Activated B cell treated with CpG ODN at 0.5 μM for 24 hours (primary cell): ENCODE measurements around the gene FOXO3. TPM values are rescaled to one million over a fixed set of nuclear protein-coding genes. Genes with fewer than 3 reads are reported as not detected.

Source experiments
- ATAC-seq: fragments of 200-7000 bp; cut with Tn5 transposase; one replicate; pipeline ENCODE4 v1.10.0; 2021; ENCODE audit warnings: low read depth, mild to moderate bottlenecking, moderate library complexity
- CTCF ChIA-PET: fragments of 350-600 bp; sonication (Branson Sonifier 250); formaldehyde crosslinking; loops from one replicate; lab custom pipeline; 2021; ENCODE audit warnings: antibody characterized with exemption; lab: Charles Lee
- POLR2A ChIA-PET: fragments of 350-600 bp; sonication (Branson Sonifier 250); formaldehyde crosslinking; loops from one replicate; lab custom pipeline; 2021; ENCODE audit warnings: antibody characterized with exemption; lab: Charles Lee
- DNase-seq: peaks from one replicate; pipeline ENCODE4 v3.0.0; 2022
- H3K27ac Mint-ChIP-seq: one replicate; pipeline ENCODE4 v1.8.0; 2020; ENCODE audit warnings: mixed read lengths
- H3K27me3 Mint-ChIP-seq: one replicate; pipeline ENCODE4 v1.8.0; 2021; ENCODE audit warnings: mixed read lengths
- H3K36me3 Mint-ChIP-seq: one replicate; pipeline ENCODE4 v1.8.0; 2021; ENCODE audit warnings: low read depth, mixed read lengths
- H3K4me1 Mint-ChIP-seq: one replicate; pipeline ENCODE4 v1.8.0; 2021; ENCODE audit warnings: mixed read lengths
- H3K4me3 Mint-ChIP-seq: one replicate; pipeline ENCODE4 v1.8.0; 2020; ENCODE audit warnings: mild to moderate bottlenecking, mixed read lengths
- H3K9me3 Mint-ChIP-seq: one replicate; pipeline ENCODE4 v1.8.0; 2020; ENCODE audit warnings: mixed read lengths
- intact Hi-C: fragments of 100-400 bp; cut with micrococcal nuclease; formaldehyde crosslinking; loops from one replicate; pipeline ENCODE4 v1.15.1; 2024
- total RNA-seq: library from RNA; stranded (reverse); gene quantifications from 2 replicates; pipeline ENCODE4 v1.2.3, GENCODE V29; 2022
- TF ChIP-seq, protein P1 (sequence below): fragments of 200-600 bp; IDR thresholded peaks from one replicate; pipeline ENCODE4 v1.8.0; 2022; ENCODE audit warnings: antibody characterized with exemption, mild to moderate bottlenecking

Gene FOXO3
- total RNA-seq, 1 donor from 2014 or later: 9.4 TPM

DNA sequence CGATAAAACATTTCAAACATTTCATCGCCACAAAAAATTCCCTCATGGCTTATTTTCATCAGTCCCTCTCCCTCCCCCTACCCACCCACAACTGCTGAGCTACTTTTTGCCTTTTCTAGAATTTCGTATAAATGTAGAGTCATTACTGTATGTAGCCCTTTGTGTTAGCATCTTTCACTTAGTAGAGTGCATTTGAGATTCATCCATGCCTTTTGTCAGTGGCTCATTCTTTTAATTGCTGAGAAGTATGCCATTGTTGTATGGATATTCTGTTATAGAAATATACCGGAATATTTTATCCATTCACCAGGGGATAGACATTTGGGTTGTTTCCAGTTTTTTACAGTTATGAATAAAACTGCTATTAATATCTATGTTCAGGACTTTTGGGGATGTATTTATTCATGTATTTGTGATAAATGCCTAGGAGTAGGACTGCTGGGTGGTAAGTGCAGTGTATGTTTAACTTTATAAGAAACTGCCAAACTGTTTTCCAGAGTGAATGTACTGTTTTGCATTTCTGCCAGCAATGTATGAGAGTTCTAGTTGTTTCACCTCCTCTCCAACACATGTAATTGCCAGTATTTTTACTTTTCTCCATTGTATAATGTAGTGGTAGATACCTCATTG is 50.4 kb downstream of the FOXO3 start:
- ChIA-PET POLR2A (no interaction called here), CTCF (no interaction called here)
- ATAC-seq (no peak), DNase-seq (no peak)
- TF ChIP-seq, protein P1, sequence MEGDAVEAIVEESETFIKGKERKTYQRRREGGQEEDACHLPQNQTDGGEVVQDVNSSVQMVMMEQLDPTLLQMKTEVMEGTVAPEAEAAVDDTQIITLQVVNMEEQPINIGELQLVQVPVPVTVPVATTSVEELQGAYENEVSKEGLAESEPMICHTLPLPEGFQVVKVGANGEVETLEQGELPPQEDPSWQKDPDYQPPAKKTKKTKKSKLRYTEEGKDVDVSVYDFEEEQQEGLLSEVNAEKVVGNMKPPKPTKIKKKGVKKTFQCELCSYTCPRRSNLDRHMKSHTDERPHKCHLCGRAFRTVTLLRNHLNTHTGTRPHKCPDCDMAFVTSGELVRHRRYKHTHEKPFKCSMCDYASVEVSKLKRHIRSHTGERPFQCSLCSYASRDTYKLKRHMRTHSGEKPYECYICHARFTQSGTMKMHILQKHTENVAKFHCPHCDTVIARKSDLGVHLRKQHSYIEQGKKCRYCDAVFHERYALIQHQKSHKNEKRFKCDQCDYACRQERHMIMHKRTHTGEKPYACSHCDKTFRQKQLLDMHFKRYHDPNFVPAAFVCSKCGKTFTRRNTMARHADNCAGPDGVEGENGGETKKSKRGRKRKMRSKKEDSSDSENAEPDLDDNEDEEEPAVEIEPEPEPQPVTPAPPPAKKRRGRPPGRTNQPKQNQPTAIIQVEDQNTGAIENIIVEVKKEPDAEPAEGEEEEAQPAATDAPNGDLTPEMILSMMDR: no peak
- intact Hi-C loops: loop anchor here (1.0 kb wide), 1 partner anchor 8 kb away; no protein-coding TSS in a partner anchor
- no peaks in the 10 kb centered on the region for H3K27me3 Mint-ChIP-seq
- H3K27ac Mint-ChIP-seq: no peak overlapping the region
- H3K4me3 Mint-ChIP-seq: no peak overlapping the region
- H3K36me3 Mint-ChIP-seq: peaks cover 5% of the 10 kb centered on the region
- peaks cover 5% of the 10 kb centered on the region for H3K9me3 Mint-ChIP-seq
- H3K4me1 Mint-ChIP-seq: peaks cover 8% of the 10 kb centered on the region

DNA sequence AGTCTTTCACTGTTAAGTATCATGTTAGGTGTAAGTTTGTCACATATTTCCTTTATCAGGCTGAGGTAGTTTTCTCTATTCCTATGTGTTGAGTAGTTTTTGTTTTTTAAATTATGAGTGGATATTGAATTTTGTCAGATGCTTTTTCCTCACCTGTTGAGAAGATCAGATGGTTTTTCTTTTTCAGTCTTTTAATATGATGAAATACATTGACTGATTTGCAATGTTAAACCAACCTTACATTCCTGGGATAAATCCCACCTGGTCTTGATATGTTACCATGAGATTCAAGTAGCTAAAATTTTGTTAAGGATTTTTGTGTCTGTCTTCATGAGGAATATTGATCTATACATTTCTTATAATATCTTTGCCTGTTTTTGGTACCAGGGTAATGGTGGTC is 52.1 kb downstream of the FOXO3 start:
- peaks cover 5% of the 10 kb centered on the region for H3K36me3 Mint-ChIP-seq
- DNase-seq (no peak), ATAC-seq (no peak)
- intact Hi-C loops: no loop called here
- ChIA-PET POLR2A (no interaction called here), CTCF (no interaction called here)
- H3K9me3 Mint-ChIP-seq: peaks cover 5% of the 10 kb centered on the region
- no peaks in the 10 kb centered on the region for H3K27me3 Mint-ChIP-seq
- TF ChIP-seq, protein P1: no peak
- no peak overlapping the region for H3K27ac Mint-ChIP-seq
- H3K4me1 Mint-ChIP-seq: peaks cover 8% of the 10 kb centered on the region
- H3K4me3 Mint-ChIP-seq: no peak overlapping the region

DNA sequence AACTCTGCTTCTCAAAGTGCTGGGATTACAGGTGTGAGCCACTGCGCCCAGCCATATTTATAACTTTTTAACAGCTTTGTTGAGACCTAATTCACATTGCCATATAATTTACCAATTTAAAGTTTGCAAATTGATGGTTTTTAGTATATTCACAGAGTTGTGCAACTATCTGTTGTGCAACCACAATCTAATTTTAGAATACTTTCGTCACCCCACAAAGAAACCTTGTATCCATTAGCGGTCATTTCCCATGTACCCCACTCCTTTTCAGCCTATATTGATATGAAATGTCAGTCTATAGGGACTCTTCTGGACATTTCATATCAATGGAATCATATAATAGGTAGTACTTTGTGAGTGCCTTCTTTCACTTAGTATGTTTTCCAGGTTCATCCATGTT is 55.8 kb downstream of the FOXO3 start:
- intact Hi-C loops: no loop called here
- Mint-ChIP-seq H3K4me1 (peaks cover 28% of the 10 kb centered on the region), H3K36me3 (peaks cover 5% of the 10 kb centered on the region), H3K9me3 (peaks cover 5% of the 10 kb centered on the region), H3K4me3 (no peak overlapping the region), H3K27ac (no peak overlapping the region), H3K27me3 (no peaks in the 10 kb centered on the region)
- CTCF ChIA-PET: no interaction called here
- POLR2A ChIA-PET: no interaction called here
- TF ChIP-seq, protein P1: no peak
- DNase-seq (no peak), ATAC-seq (no peak)

GRCh38 chr6:108616973-108617372 is 56.3 kb downstream of the FOXO3 start:
- H3K27ac Mint-ChIP-seq: no peak overlapping the region
- TF ChIP-seq, protein P1: no peak
- H3K36me3 Mint-ChIP-seq: peaks cover 3% of the 10 kb centered on the region
- peaks cover 5% of the 10 kb centered on the region for H3K9me3 Mint-ChIP-seq
- DNase-seq (no peak), ATAC-seq (no peak)
- POLR2A ChIA-PET: no interaction called here
- H3K4me3 Mint-ChIP-seq: no peak overlapping the region
- intact Hi-C loops: no loop called here
- peaks cover 30% of the 10 kb centered on the region for H3K4me1 Mint-ChIP-seq
- H3K27me3 Mint-ChIP-seq: no peaks in the 10 kb centered on the region
- CTCF ChIA-PET: no interaction called here

- ATAC-seq (no peak), DNase-seq (no peak)
- H3K4me3 Mint-ChIP-seq: no peak overlapping the region
- H3K27ac Mint-ChIP-seq: no peak overlapping the region
- peaks cover 41% of the 10 kb centered on the region for H3K4me1 Mint-ChIP-seq
- POLR2A ChIA-PET: no interaction called here
- TF ChIP-seq, protein P1: no peak
- H3K9me3 Mint-ChIP-seq: no peaks in the 10 kb centered on the region
- CTCF ChIA-PET: no interaction called here
- peaks cover 1% of the 10 kb centered on the region for H3K36me3 Mint-ChIP-seq
- intact Hi-C loops: loop anchor here (1.0 to 2.0 kb wide), 2 partner anchors 8 to 20 kb away; no protein-coding TSS in a partner anchor
- H3K27me3 Mint-ChIP-seq: no peaks in the 10 kb centered on the region
Observed at GRCh38 chr6:108618623-108619152, 58.0 kb downstream of the FOXO3 start.
